RWPE1 (cell line): ENCODE measurements around the gene SEBOX.

Experiments
- CTCF ChIA-PET: fragments of 350-600 bp; sonication (Branson Sonifier 250); formaldehyde crosslinking; extraction: SDS; loops from one replicate; lab custom pipeline; 2021; lab: Yijun Ruan, JAX
- POLR2A ChIA-PET: fragments of 400-600 bp; formaldehyde crosslinking; extraction: SDS; loops from one replicate; lab custom pipeline; 2020; ENCODE audit warnings: antibody characterized with exemption; ENCODE audit not compliant: low non-redundant PET; lab: Yijun Ruan, JAX
- DNase-seq: peaks from one replicate; pipeline ENCODE4 v3.0.0; 2012; ENCODE audit warnings: low spot score
- H3K27ac ChIP-seq: fragments of 450-650 bp; 2 replicates; pipeline ENCODE4 v1.5.1; 2017
- TF ChIP-seq, protein P1 (sequence below): fragments of 450-650 bp; conservative IDR thresholded peaks from 2 replicates; pipeline ENCODE4 v1.5.1; 2017; ENCODE audit warnings: low read depth, mild to moderate bottlenecking

Gene SEBOX, protein sequence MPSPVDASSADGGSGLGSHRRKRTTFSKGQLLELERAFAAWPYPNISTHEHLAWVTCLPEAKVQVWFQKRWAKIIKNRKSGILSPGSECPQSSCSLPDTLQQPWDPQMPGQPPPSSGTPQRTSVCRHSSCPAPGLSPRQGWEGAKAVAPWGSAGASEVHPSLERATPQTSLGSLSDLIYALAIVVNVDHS

DNA sequence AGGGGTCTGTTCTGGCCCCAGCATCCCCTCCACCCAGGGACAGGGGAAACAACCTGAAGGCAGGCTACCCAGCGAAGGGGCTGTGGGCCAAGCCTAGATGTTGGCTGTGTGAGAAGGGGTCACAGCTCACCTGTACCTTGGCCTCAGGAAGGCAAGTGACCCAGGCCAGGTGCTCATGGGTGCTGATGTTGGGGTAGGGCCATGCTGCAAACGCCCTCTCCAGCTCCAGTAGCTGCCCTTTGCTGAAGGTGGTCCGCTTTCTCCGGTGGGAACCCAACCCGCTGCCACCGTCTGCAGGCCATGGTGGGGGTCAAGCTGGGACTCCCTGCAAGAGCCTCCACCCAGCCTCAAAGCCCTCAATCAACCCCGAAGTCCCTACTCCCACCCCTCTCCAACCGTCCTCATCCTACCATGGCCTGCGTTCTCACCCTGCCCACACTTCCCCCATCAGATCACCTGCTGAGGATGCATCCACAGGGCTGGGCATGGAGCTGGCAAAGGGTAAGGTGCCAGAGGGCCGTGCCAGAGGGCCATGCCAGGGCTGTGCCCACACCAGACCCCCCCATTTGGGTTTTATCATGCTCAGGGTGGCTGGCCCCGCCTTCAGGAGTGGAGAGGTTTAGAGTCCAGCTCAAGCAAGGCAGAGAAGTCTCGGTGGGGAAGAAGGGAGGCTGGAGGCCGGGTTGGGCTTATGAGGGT, at the start of gene SEBOX:
SEBOX (minus strand) TSS at position 535 of the 699 bp plus-strand sequence; CDS start at position 487, 48 bp downstream.
- POLR2A ChIA-PET = no interaction called here
- CTCF ChIA-PET = interaction anchor here (0.6 kb wide), 1 partner anchor 86 kb away, joined by 3 read pairs; no protein-coding TSS in a partner anchor
- no peak for DNase-seq
- TF ChIP-seq, protein P1, sequence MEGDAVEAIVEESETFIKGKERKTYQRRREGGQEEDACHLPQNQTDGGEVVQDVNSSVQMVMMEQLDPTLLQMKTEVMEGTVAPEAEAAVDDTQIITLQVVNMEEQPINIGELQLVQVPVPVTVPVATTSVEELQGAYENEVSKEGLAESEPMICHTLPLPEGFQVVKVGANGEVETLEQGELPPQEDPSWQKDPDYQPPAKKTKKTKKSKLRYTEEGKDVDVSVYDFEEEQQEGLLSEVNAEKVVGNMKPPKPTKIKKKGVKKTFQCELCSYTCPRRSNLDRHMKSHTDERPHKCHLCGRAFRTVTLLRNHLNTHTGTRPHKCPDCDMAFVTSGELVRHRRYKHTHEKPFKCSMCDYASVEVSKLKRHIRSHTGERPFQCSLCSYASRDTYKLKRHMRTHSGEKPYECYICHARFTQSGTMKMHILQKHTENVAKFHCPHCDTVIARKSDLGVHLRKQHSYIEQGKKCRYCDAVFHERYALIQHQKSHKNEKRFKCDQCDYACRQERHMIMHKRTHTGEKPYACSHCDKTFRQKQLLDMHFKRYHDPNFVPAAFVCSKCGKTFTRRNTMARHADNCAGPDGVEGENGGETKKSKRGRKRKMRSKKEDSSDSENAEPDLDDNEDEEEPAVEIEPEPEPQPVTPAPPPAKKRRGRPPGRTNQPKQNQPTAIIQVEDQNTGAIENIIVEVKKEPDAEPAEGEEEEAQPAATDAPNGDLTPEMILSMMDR = no peak
- H3K27ac ChIP-seq = no peak within 1 kb of the TSS

DNA sequence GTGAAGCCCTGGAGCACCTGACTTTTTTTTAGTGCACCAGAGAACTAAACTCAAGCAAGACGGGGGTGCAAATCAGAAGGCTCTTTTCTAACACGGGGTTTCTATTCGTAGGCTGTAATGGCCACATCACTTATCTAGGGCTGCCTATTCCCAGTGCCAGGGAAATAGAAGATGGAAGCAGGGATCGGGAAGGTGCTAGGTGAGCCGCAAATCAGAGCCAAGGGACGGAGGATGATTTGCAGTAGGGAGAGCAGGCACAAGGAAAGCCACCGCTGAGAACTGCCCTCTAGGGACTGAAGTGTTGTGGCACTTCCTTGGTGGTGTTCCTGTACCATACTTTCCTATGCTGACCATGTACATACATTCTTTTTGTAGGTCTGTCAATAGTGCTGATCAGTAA, 48.8 kb upstream of the SEBOX start:
- POLR2A ChIA-PET = no interaction called here

DNA sequence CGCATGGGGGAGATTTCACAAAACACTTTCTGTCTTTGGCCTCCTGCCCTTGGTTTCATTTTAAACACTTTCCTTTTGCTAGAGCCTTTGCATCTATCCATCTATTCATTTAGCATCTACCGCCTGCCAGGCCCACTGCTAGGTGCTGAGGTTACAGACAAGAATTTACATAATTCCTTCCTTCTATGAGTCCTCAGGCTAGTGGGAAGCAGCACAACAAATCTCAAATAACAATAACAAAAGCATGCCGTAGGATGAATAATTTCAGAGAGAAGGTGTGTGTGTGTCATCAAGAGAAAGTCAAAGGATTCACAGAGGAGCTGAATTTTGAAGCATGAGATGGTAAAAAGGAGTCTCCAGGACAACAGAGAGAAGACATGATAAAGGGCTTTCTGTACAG, 47.1 kb upstream of the SEBOX start:
- POLR2A ChIA-PET = no interaction called here
- DNase-seq = no peak
- no peak overlapping the region for H3K27ac ChIP-seq
- TF ChIP-seq, protein P1 = no peak
- CTCF ChIA-PET = no interaction called here

More for the DNA sequence above, 48.8 kb upstream of the SEBOX start:
- no peak overlapping the region for H3K27ac ChIP-seq
- TF ChIP-seq, protein P1 = no peak
- no peak for DNase-seq
- CTCF ChIA-PET = interaction anchor here (0.5 kb wide), 1 partner anchor 133 kb away, joined by 3 read pairs; no protein-coding TSS in a partner anchor

DNA sequence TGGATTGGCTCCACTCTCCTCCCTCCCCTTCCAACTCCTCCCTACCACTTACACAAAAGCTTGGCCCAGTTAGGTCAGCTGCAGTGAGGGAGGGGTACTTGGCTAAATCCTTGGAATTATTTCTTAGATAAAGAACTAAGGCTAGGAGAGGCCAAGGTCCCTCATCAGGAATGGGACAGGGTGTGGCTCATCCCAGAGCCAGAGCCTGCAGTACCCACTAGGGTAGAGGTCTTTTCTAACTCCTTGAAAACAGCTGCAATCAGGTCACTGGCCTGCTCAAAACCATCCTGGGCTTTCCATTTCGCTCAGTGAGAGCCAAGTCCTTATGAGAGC, 42.9 kb upstream of the SEBOX start:
- ChIA-PET CTCF (interaction anchor here (0.6 to 1.7 kb wide), 2 partner anchors 9 to 924 kb away, joined by 3 to 9 read pairs; no protein-coding TSS in a partner anchor), POLR2A (interaction anchor here (0.8 kb wide), 1 partner anchor 12 kb away, joined by 3 read pairs; no protein-coding TSS in a partner anchor)

DNA sequence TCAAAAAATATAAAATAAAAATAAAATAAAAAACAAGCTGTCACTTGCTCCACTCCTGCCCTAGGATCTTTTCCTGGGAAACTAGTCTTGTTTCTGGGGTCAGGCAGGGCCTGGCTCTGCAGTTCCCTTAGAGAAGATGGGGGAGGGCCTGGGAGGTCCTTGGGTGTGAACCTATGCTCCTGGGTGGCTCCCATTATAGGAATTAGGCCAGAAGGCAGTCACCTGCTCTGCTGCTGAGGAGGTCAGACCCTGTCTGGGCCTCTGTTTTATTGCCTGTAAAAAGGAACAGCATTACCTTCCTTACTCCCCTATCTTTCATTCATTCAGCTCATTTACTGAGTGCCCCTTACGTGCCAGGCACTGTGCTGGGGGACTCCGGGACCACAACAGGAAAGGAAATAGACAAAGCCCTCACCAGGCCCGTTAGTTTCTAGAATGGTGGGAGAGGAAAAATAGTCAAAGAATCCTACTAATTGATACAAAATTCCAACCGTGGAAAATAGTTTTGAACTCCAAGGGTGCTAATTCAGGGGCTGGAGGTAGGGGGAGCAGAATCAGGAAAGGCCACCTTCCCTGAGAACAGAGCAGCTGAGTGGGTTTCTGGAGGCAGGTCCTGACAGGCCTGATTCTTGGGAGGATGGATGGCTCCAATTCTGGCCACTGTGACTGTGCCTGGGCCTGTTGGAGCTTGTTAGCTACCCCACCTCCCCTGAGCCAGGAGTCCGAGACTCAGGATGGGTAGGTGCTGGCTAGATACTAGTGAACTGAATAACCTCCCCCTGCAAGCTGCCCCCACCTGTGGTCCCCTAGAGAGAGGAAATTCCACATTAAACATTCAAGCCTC, 42.4 kb upstream of the SEBOX start:
- DNase-seq = peak; percentile 97
- TF ChIP-seq, protein P1 = 0 out of 2 replicates have a peak, but pooled peaks have one; percentile 11
- ChIA-PET POLR2A (interaction anchor here (0.8 kb wide), 1 partner anchor 11 kb away, joined by 3 read pairs; no protein-coding TSS in a partner anchor), CTCF (interaction anchor here (0.6 to 1.7 kb wide), 3 partner anchors 10 to 924 kb away, joined by 3 to 9 read pairs (median 3); no protein-coding TSS in a partner anchor)
- peak overlapping the region; percentile 90 for H3K27ac ChIP-seq

More for the DNA sequence above, 42.9 kb upstream of the SEBOX start:
- TF ChIP-seq, protein P1 = no peak
- no peak for DNase-seq
- H3K27ac ChIP-seq = peak overlapping the region; percentile 90

DNA sequence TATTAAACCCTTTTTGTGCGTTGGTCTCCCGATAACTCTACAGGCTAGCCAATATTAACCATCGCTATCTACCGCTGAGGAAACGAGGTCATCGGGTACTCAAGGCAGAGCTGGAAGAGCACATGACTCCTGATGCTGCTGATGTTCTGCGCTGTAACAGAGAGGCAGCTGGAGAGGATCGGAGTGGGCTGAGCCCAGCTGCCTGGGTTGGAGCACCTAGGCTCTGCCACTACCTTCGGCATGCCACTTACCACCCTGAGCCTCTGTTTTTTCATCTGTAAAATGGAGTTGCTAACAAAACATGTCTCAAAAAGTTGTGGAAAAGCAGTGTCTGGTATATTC, 41.4 kb upstream of the SEBOX start:
- TF ChIP-seq, protein P1 = no peak
- DNase-seq = no peak
- CTCF ChIA-PET = interaction anchor here (1.0 kb wide), 1 partner anchor 44 kb away, joined by 3 read pairs; no protein-coding TSS in a partner anchor
- H3K27ac ChIP-seq = peak overlapping the region; percentile 90
- POLR2A ChIA-PET = no interaction called here
